GM18517 (cell line): ENCODE results near the gene ACACA.

ENCODE experiments used
- ATAC-seq: cut with Tn5 transposase; IDR thresholded peaks from one replicate; pipeline ENCODE4 v1.9.1; 2021; ENCODE audit warnings: mild to moderate bottlenecking, moderate library complexity; ENCODE audit not compliant: unreplicated experiment

The ACACA gene

GRCh38 chr17:37299257-37299980 is 107.2 kb downstream of the ACACA start:
- no peak for ATAC-seq

GRCh38 chr17:37295888-37296287 is 110.7 kb downstream of the ACACA start:
- ATAC-seq: no peak

DNA sequence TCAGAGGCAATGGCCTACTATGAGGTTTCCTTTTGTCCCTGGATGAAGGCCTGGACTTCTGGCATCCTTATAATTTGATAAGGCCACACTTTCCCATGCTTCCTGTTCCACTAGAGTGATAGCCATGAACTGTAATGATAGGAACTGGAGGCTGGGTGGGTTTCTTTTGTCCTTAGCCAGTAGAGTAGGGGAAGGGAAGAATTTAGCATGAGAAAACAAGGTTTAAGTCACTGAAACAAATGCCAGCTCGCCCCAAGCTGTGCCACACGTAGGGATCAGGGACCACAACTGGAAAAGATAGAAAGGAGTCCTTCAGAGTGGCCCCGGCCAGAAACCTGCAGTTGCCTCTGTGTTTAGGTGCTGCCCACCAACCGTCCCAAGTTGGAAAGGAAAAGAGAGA is 111.7 kb downstream of the ACACA start:
- ATAC-seq: no peak

GRCh38 chr17:37293770-37294169 is 112.9 kb downstream of the ACACA start:
- ATAC-seq: no peak

DNA sequence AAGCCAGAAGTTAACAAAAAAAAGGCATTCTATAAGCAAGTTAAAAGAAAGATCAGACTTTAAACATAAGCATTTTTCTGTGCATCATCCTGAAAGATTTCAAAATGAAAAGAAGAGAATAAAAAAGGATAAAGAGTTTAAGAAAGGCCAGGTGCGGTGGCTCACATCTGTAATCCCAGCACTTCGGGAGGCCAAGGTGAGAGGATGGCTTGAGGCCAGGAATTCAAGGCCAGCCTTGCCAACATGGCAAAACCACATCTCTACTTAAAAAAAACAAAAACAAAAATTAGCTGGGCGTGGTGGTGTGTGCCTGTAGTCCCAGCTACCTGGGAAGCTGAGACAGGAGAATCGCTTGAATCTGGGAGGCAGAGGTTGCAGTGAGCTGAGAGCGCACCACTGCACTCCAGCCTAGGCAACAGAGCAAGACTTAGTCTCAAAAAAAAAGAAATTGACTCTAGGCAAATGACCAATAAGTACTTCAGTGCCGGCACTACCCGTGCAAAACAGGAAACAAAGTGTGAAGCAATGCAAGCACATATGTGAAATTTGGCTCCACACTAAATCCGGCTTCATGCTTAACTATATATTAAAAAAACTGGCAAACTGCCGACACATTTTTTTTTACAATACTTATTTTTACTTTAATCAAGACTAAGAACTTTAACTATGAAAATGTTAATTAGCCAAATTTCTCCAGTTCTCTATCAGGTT is 114.1 kb downstream of the ACACA start:
- ATAC-seq: no peak

DNA sequence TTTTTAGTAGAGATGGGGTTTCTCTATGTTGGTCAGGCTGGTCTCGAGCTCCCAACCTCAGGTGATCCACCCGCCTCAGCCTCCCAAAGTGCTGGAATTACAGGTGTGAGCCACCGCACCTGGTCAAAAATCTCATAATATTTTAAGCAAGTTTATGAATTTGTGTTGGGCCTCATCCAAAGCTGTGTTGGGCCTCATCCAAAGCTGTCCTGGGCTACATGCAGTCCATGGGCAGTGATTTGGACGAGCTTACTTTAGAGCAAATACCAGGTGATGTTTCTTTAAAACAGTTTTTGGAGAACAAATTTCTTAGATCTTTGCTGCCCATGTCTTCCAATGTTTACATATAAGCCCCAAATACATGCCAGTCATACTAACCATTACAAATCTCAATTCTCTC is 115.3 kb downstream of the ACACA start:
- ATAC-seq: no peak

DNA sequence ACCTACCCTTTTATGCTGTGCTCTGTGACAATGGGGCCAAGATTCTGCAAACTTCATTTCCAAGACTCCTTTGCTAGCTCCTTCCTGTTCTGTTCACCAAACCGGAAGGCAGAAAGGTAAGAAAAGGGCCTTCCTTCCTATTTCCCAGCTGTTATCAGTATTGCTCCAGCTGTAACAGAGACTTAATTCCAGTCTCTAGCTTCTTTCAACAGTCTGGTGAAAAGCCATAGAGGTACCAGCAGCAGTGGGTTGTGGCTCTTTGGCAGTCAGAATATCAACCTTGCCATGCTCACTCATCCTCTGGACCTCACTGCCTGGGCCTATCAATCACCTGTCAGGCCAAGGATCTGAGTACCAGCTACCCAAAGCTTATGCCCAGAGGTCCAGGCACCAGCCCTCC is 120.2 kb downstream of the ACACA start:
- no peak for ATAC-seq

GRCh38 chr17:37284191-37284590 is 122.4 kb downstream of the ACACA start:
- ATAC-seq: no peak

DNA sequence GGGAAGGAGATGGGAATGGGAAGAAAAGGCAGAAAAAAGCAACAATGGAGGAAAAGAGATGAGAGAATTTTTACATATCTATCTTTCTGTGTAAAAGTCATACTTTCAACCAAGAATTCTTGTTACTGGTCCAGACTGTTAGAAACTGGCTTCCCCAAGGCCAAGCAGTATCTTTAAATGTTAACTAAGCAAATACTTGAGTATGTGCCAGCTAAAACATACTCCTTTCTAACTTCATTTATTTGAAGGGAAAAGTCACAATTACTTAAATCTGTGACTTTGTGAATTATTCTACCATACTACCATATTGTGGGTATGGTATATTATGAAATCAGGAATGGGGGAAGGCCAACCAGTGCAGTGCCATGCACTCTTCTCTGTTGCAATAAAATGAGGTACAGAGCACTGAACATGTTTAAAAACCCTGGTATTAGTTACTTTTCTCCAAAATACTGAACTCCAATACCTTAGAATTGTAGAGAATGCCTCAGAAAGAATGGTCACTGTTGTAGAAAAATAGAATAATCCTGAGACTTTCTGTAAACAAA is 123.1 kb downstream of the ACACA start:
- ATAC-seq: no peak

DNA sequence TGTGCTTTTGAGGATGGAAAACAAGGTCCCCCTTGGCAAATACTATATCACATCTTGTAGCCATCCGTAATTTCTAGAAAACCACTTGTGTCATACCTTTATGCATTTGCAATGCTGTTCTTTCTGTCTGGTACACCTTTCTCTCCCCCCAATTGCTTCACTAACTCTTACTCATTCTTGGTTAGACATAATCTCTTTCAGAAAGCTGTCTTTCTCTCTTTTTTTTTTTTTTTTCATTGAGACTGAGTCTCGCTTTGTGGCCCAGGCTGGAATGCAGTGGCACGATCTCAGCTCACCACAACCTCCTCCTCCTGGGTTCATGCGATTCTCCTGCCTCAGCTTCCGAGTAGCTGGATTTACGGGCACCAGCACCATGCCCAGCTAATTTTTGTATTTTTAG is 125.8 kb downstream of the ACACA start:
- ATAC-seq: no peak

GRCh38 chr17:37278247-37278894 is 128.3 kb downstream of the ACACA start:
- no peak for ATAC-seq

- no peak for ATAC-seq
Observed at GRCh38 chr17:37276475-37276874, 130.2 kb downstream of the ACACA start.

GRCh38 chr17:37274461-37274860 is 132.2 kb downstream of the ACACA start:
- ATAC-seq: no peak

DNA sequence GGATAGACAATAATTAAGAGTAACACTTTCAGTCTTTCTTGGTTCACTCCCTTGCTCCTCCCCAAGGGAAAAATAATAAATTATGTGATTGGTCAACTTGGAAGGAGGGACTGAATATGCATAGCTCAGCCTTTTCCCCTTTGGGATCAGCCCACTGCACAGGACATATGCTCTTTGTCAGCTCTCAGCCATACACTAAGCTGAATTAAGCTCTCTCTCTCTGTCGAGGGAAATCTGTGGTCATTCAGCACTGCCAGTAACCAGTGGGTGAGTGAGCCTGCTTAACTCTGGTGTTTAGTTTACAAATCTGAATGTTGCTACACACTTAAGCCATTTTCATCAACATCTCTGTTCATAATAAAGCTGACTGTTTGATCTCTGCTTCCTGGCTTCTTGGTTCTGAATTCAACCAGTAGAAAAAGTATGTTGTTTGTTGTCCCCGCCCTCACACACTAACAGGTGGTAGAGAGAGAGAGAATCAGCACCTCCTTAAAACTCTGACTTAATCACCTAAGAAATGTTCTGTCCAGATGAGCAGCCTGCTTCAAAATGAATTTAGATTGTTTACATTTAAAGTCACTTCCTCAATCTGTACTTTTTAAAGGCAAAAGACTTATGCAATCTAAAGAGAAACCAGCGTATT is 133.1 kb downstream of the ACACA start:
- no peak for ATAC-seq

GRCh38 chr17:37265446-37266173 is 141.0 kb downstream of the ACACA start:
- no peak for ATAC-seq

GRCh38 chr17:37261286-37261685 is 145.3 kb downstream of the ACACA start:
- no peak for ATAC-seq

DNA sequence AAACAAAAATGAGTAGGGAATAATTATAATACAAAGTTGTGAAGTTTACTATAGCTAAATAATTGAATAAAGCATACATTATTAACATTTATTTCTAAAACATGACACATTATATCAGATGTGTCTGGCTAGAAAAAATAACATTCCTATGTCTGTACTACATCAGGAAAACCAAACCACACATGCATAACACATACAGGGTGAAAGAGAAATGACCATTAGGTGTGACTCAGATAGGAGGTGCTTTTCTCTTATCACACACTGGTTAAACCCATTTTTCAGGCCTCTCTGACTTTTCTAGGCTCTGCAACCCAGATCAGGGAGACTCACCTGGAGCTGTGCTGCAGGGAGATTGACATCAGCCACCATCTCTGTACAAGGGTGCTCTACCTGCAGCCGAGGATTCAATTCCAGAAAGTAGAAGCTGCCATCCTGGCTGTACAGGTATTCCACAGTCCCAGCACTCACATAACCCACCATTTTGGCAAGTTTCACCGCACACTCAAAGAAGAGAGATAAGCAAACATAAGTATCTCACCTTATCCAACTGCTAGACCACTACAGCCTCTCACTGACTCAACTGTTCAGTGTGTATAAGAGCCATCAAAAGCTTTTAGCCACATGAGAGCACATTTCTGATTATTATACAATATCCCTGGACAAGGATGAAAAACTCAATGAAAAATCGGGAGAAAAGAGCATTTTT is 147.5 kb downstream of the ACACA start:
- no peak for ATAC-seq

DNA sequence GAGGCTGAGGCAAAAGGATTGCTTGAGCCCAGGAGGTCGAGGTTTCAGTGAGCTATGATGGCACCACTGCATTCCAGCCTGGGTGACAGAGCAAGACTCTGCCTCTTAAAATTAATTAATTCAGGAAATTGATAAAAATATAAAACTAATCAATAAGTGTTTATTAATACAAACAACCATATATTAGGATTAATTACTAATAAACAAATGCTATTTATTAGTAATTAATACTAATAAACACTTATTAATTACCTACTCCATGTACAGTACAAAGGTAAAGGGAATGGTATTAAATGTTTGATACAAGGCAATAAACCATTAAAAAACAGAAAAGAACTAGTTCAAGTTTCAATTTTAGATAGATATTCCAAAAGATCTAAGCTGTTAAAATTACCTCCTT is 150.0 kb downstream of the ACACA start:
- ATAC-seq: no peak

DNA sequence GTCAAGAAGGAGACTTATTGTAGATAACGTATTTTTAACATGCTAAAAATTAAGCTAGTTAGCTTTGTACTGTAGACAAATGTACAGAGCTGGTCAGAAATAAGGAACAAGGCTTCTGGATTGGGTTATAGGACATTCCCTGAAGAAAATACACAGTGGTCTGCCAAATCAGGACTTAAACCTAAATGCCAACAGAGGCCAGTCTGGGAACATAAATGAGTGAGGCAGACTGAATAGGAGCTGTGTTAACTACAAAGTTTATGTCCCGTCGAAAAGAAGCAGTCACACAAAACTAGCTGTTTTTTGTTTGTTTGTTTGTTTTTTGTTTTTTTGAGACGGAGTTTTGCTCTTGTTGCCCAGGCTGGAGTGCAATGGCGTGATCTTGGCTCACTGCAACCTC is 151.2 kb downstream of the ACACA start:
- ATAC-seq: no peak

- ATAC-seq: no peak
Observed at GRCh38 chr17:37247825-37248224, 158.8 kb downstream of the ACACA start.
